Large intestine (tissue), 12 donors: Measurements from ENCODE around the gene THAP7. TPM values are rescaled to one million over a fixed set of nuclear protein-coding genes. Genes with fewer than 3 reads are reported as not detected.
A peak's percentile ranks its signal among the peaks of the same experiment; 100 is the strongest.
"Not testable (repeated sequence)": the region's sequence is repeated elsewhere in the genome, so short reads cannot be mapped to it uniquely, and the experiment has no call there.

Source experiments
- DNase-seq, 2 donors: peaks; one replicate each; pipeline versions ENCODE4 v3.0.0 to v3.0.0-alpha.2; 2013
- H3K27ac ChIP-seq: one replicate; pipeline ENCODE4 v1.5.1; 2013; ENCODE audit warnings: low read length
- H3K27me3 ChIP-seq: 2 replicates; pipeline ENCODE4 v1.6.1; 2013; ENCODE audit warnings: low read length; ENCODE audit not compliant: control insufficient read depth, insufficient read depth
- H3K36me3 ChIP-seq: 2 replicates; pipeline ENCODE4 v1.6.1; 2013; ENCODE audit warnings: low read length; ENCODE audit not compliant: control insufficient read depth, insufficient read depth
- H3K4me1 ChIP-seq: one replicate; pipeline ENCODE4 v1.6.1; 2013; ENCODE audit warnings: low read length; ENCODE audit not compliant: control insufficient read depth, insufficient read depth
- H3K4me3 ChIP-seq: one replicate; pipeline ENCODE4 v1.5.1; 2013; ENCODE audit warnings: low read length
- H3K9me3 ChIP-seq: one replicate; pipeline ENCODE4 v1.6.1; 2013; ENCODE audit warnings: mild to moderate bottlenecking, low read depth, low read length, moderate library complexity; ENCODE audit not compliant: control insufficient read depth
- WGBS: methylation state at CpG from one replicate; pipeline ENCODE4 v1.1.5; 2013; ENCODE audit warnings: low lambda C conversion rate; ENCODE audit not compliant: insufficient coverage; 5-methylcytosine and 5-hydroxymethylcytosine counted together
- long read RNA-seq, 11 donors: transcript quantifications; one replicate each; lab custom pipeline, GENCODE V29; 2026
- polyA plus RNA-seq: library from polyadenylated mRNA; unstranded; fragments of 120-200 nt; gene quantifications from one replicate; pipeline ENCODE4 v1.2.1, GENCODE V29; 2013

Gene THAP7
- polyA plus RNA-seq, result 27.0 TPM
- long read RNA-seq, donor 1, partial matches to known transcripts, result 0 of 5 reads
- long read RNA-seq, donor 1, other reads (novel, unspliced or antisense), result 0 of 5 reads
- long read RNA-seq, donor 2, transcript THAP7-202 (5 exons, 1,144 nt), result major isoform, 7 of 32 reads
- long read RNA-seq, donor 2, transcript THAP7-201 (4 exons, 1,213 nt), result minor isoform, 5 of 32 reads
- long read RNA-seq, donor 2, transcript THAP7-208 (3 exons, 1,957 nt), result minor isoform, 6 of 32 reads
- long read RNA-seq, donor 2, transcript THAP7-204 (2 exons, 1,809 nt), result minor isoform, 5 of 32 reads
- long read RNA-seq, donor 2, partial matches to known transcripts, result 0 of 32 reads
- long read RNA-seq, donor 2, other reads (novel, unspliced or antisense), result 9 of 32 reads
- long read RNA-seq, donor 3, transcript THAP7-208 (3 exons, 1,957 nt), result major isoform, 9 of 29 reads
- long read RNA-seq, donor 3, transcript THAP7-202 (5 exons, 1,144 nt), result major isoform, 9 of 29 reads
- long read RNA-seq, donor 3, transcript THAP7-204 (2 exons, 1,809 nt), result minor isoform, 6 of 29 reads
- long read RNA-seq, donor 3, transcript THAP7-201 (4 exons, 1,213 nt), result minor isoform, 5 of 29 reads
- long read RNA-seq, donor 3, partial matches to known transcripts, result 0 of 29 reads
- long read RNA-seq, donor 3, other reads (novel, unspliced or antisense), result 0 of 29 reads
- long read RNA-seq, donor 4, partial matches to known transcripts, result 0 of 4 reads
- long read RNA-seq, donor 4, other reads (novel, unspliced or antisense), result 0 of 4 reads
- long read RNA-seq, donor 5, transcript THAP7-204 (2 exons, 1,809 nt), result major isoform, 8 of 20 reads
- long read RNA-seq, donor 5, transcript THAP7-208 (3 exons, 1,957 nt), result major isoform, 8 of 20 reads
- long read RNA-seq, donor 5, partial matches to known transcripts, result 0 of 20 reads
- long read RNA-seq, donor 5, other reads (novel, unspliced or antisense), result 0 of 20 reads
- long read RNA-seq, donor 6, transcript THAP7-202 (5 exons, 1,144 nt), result minor isoform, 6 of 17 reads
- long read RNA-seq, donor 6, transcript THAP7-208 (3 exons, 1,957 nt), result major isoform, 8 of 17 reads
- long read RNA-seq, donor 6, partial matches to known transcripts, result 0 of 17 reads
- long read RNA-seq, donor 6, other reads (novel, unspliced or antisense), result 0 of 17 reads
- long read RNA-seq, donor 7, partial matches to known transcripts, result 0 of 9 reads
- long read RNA-seq, donor 7, other reads (novel, unspliced or antisense), result 0 of 9 reads
- long read RNA-seq, donor 8, transcript THAP7-208 (3 exons, 1,957 nt), result major isoform, 8 of 17 reads
- long read RNA-seq, donor 8, transcript THAP7-204 (2 exons, 1,809 nt), result minor isoform, 5 of 17 reads
- long read RNA-seq, donor 8, partial matches to known transcripts, result 0 of 17 reads
- long read RNA-seq, donor 8, other reads (novel, unspliced or antisense), result 0 of 17 reads
- long read RNA-seq, donor 9, transcript THAP7-208 (3 exons, 1,957 nt), result major isoform, 10 of 25 reads
- long read RNA-seq, donor 9, transcript THAP7-202 (5 exons, 1,144 nt), result minor isoform, 8 of 25 reads
- long read RNA-seq, donor 9, transcript THAP7-204 (2 exons, 1,809 nt), result minor isoform, 7 of 25 reads
- long read RNA-seq, donor 9, partial matches to known transcripts, result 0 of 25 reads
- long read RNA-seq, donor 9, other reads (novel, unspliced or antisense), result 0 of 25 reads
- long read RNA-seq, donor 10, partial matches to known transcripts, result 0 of 12 reads
- long read RNA-seq, donor 10, other reads (novel, unspliced or antisense), result 0 of 12 reads
- long read RNA-seq, donor 11, partial matches to known transcripts, result 0 of 8 reads
- long read RNA-seq, donor 11, other reads (novel, unspliced or antisense), result 0 of 8 reads

- Histone ChIP-seq H3K4me3 (peak within 1 kb of the TSS; percentile 94), H3K27ac (peak within 1 kb of the TSS; percentile 100), H3K36me3 (peaks cover 36% of the 10 kb centered on the region), H3K9me3 (no peaks in the 10 kb centered on the region), H3K27me3 (no peaks in the 10 kb centered on the region), H3K4me1 (peaks cover 20% of the 10 kb centered on the region)
- peak; percentile 97 to 98 for DNase-seq
- WGBS, result no CpG with 5 or more reads among the region's 83 CpGs
These were observed at the start of gene THAP7 for GRCh38 chr22:21001601-21002325. TSS of gene THAP7 (minus strand) at chr22:21002118. CDS start at chr22:21001911, 207 bp downstream.

- Histone ChIP-seq H3K4me1 (no peaks in the 10 kb centered on the region), H3K9me3 (no peaks in the 10 kb centered on the region), H3K27me3 (no peaks in the 10 kb centered on the region), H3K27ac (no peak overlapping the region), H3K36me3 (no peaks in the 10 kb centered on the region), H3K4me3 (no peak overlapping the region)
- WGBS, result 80% methylated on average over 2 of the region's 9 CpGs
- DNase-seq, result no peak
These were observed 49.4 kb upstream of the THAP7 start for GRCh38 chr22:21051145-21051830.

DNA sequence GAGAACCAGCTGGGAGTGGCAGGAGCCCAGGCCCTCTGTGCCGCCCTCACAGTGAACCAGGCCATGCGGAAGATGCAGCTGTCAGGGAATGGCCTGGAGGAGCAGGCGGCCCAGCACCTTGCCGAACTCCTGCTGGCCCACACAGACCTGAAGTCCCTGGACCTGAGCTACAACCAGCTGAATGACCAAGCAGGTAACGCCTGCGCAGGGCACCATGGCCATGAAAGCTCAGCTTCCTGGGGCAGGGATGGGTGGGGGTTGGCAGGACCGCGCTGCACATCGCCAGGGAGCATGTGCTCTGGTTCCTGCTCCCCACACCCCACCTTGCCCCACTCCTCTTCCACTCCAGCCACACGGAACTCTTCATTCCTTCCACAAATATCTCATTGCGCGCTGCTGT, 47.0 kb upstream of the THAP7 start:
- H3K4me1 ChIP-seq, result peaks cover 20% of the 10 kb centered on the region
- not testable (repeated sequence) for H3K36me3 ChIP-seq, H3K9me3 ChIP-seq, H3K27me3 ChIP-seq, H3K27ac ChIP-seq, DNase-seq, H3K4me3 ChIP-seq
- WGBS, result no CpG with 5 or more reads among the region's 12 CpGs

GRCh38 chr22:21048448-21048847, 46.5 kb upstream of the THAP7 start:
- WGBS, result no CpG with 5 or more reads among the region's 5 CpGs
- H3K36me3 ChIP-seq, H3K4me3 ChIP-seq, H3K9me3 ChIP-seq, H3K27ac ChIP-seq, DNase-seq, H3K27me3 ChIP-seq: not testable (repeated sequence)
- H3K4me1 ChIP-seq, result peaks cover 26% of the 10 kb centered on the region

- H3K27ac ChIP-seq, result no peak overlapping the region
These were observed 45.8 kb upstream of the THAP7 start for GRCh38 chr22:21047730-21048129.

DNA sequence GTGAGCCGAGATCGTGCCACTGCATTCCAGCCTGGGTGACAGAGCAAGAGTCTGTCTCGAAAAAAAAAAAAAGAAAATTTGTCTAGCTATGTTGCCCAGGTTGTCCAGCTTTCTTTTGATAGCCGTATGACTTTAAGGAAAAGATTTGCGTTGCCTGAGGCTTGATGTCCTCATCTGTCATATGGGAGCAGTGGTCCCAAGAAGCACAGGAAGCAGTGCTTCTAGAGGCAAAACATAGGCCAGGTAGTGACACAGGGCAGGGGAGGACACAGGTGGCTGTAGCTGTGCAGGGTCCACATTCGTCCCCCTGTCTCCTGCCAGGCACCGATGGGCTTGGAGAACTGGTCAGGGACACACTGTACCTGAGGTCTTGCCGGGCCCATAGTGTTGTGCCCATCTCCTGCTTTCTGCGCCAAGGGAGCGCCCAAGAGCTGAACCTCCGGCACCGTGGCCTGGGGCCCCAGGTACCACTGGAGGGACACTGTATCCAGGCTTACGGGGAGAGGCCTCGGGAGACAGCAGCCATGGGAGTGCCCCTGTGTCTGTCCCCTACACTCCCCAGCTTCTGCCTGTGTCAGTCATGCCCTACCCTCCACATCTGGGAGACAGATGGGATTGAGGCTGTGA, 45.2 kb upstream of the THAP7 start:
- H3K4me3 ChIP-seq, result no peak overlapping the region
- peaks cover 9% of the 10 kb centered on the region for H3K27me3 ChIP-seq
- no peaks in the 10 kb centered on the region for H3K36me3 ChIP-seq
- H3K9me3 ChIP-seq, result no peaks in the 10 kb centered on the region
- no CpG with 5 or more reads among the region's 14 CpGs for WGBS
- no peak for DNase-seq
- no peak overlapping the region for H3K27ac ChIP-seq
- H3K4me1 ChIP-seq, result peaks cover 37% of the 10 kb centered on the region

More at GRCh38 chr22:21047730-21048129, 45.8 kb upstream of the THAP7 start:
- no peak overlapping the region for H3K4me3 ChIP-seq
- H3K36me3 ChIP-seq, result no peaks in the 10 kb centered on the region
- peaks cover 9% of the 10 kb centered on the region for H3K27me3 ChIP-seq
- DNase-seq, result no peak
- H3K9me3 ChIP-seq, result no peaks in the 10 kb centered on the region
- H3K4me1 ChIP-seq, result peaks cover 33% of the 10 kb centered on the region
- no CpG with 5 or more reads among the region's 7 CpGs for WGBS

GRCh38 chr22:21045585-21046294, 43.8 kb upstream of the THAP7 start, which contains the start of gene LRRC74B:
TSS of gene LRRC74B (plus strand) at chr22:21045946. CDS start at chr22:21045987, 41 bp downstream.
- Histone ChIP-seq H3K36me3 (no peaks in the 10 kb centered on the region), H3K27me3 (peaks cover 9% of the 10 kb centered on the region), H3K4me3 (peak within 1 kb of the TSS; percentile 38), H3K27ac (peak within 1 kb of the TSS; percentile 17), H3K9me3 (no peaks in the 10 kb centered on the region), H3K4me1 (peaks cover 40% of the 10 kb centered on the region)
- WGBS, result no CpG with 5 or more reads among the region's 47 CpGs
- peak; percentile 83 to 85 for DNase-seq
